ENCODE results near the gene OR5AN1. TPM values are rescaled to one million over a fixed set of nuclear protein-coding genes. Genes with fewer than 3 reads are reported as not detected.

The OR5AN1 gene
- total RNA-seq, 1 experiment from 2014 or later = not detected

- Histone ChIP-seq H3K9me3 (ENCODE audit: control insufficient read depth in 1 of 2, insufficient read depth in 1 of 2, low read depth in 1 of 2, low read length in 2 of 2) (peaks cover 0 to 4% of the 10 kb centered on the region in 2 experiments; a peak in 2 of 4 replicates), H3K9me2 (ENCODE audit: insufficient read depth) (no peaks in the 10 kb centered on the region), H3K4me3 (replicated peaks in 1 of 2; ENCODE audit: low read depth in 1 of 2, low read length in 2 of 2) (no peak overlapping the region), H3K27ac (ENCODE audit: low read depth, low read length) (no peak overlapping the region), H3K36me3 (ENCODE audit: control insufficient read depth in 1 of 2, insufficient read depth in 2 of 2, low read length in 2 of 2) (no peaks in the 10 kb centered on the region), H2AFZ (ENCODE audit: low read depth, low read length, poor library complexity, severe bottlenecking) (no peak overlapping the region), H3K9ac (ENCODE audit: low read length) (no peak overlapping the region), H4K20me1 (ENCODE audit: insufficient read depth) (no peaks in the 10 kb centered on the region), H3K4me1 (ENCODE audit: control insufficient read depth in 1 of 2, insufficient read depth in 2 of 2, low read length in 2 of 2) (no peaks in the 10 kb centered on the region), H3K79me2 (ENCODE audit: insufficient read depth, low read length) (no peaks in the 10 kb centered on the region), H3K4me2 (ENCODE audit: low read length) (no peak overlapping the region), H3K27me3 (ENCODE audit: insufficient read depth, low read length) (no peaks in the 10 kb centered on the region)
- BruUV-seq (replicated peaks) = no TSS peak
- TF ChIP-seq JUND (IDR thresholded peaks at IDR 0.05) = no peak
- POLR2A ChIA-PET = no interaction called here
- intact Hi-C loops (cut with micrococcal nuclease) = no loop called here
- CTCF ChIA-PET = no interaction called here
- ATAC-seq = no peak
- RAD21 ChIA-PET (ENCODE audit: low non-redundant PET in 1 of 2, low total read pairs in 2 of 2, uncharacterized antibody in 2 of 2, unreplicated experiment in 2 of 2) = no interaction called here
- no peak for DNase-seq (ENCODE audit: low read depth, low spot score)
These were observed 56.4 kb downstream of the OR5AN1 start for GRCh38 chr11:59415111-59415510.

DNA sequence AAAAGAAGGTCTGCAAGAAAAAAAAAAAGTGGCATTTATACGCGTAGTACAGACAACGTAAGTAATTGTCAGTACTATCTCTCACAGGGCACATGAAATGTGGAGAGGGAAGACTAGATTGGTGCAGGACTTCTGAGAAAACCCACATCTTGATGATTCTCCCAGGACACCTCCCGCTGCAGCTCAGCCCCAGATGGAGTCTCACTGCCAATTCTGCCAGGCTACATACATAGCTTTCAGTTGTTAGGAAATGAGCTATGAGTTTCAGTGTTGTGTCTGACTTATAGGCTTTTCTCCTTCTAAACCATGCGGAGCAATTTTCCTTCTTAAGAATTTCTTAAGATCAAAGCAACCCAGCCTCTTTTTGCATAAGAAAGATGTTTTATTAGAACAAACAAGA lies 57.9 kb downstream of the OR5AN1 start:
- ChIA-PET RAD21 (ENCODE audit: low non-redundant PET in 1 of 2, low total read pairs in 2 of 2, uncharacterized antibody in 2 of 2, unreplicated experiment in 2 of 2) (no interaction called here), CTCF (no interaction called here), POLR2A (no interaction called here)
- intact Hi-C loops (cut with micrococcal nuclease) = no loop called here
- no peaks in the 10 kb centered on the region for H3K9me2 ChIP-seq (ENCODE audit: insufficient read depth)
- H3K4me1 ChIP-seq (ENCODE audit: control insufficient read depth in 1 of 2, insufficient read depth in 2 of 2, low read length in 2 of 2) = no peaks in the 10 kb centered on the region
- no peaks in the 10 kb centered on the region for H3K36me3 ChIP-seq (ENCODE audit: control insufficient read depth in 1 of 2, insufficient read depth in 2 of 2, low read length in 2 of 2)
- no peak overlapping the region for H3K27ac ChIP-seq (ENCODE audit: low read depth, low read length)
- no peaks in the 10 kb centered on the region for H3K9me3 ChIP-seq (ENCODE audit: control insufficient read depth in 1 of 2, insufficient read depth in 1 of 2, low read depth in 1 of 2, low read length in 2 of 2)
- no peak for ATAC-seq
- H3K4me3 ChIP-seq (replicated peaks in 1 of 2; ENCODE audit: low read depth in 1 of 2, low read length in 2 of 2) = no peak overlapping the region
- no peaks in the 10 kb centered on the region for H3K79me2 ChIP-seq (ENCODE audit: insufficient read depth, low read length)
- H3K4me2 ChIP-seq (ENCODE audit: low read length) = no peak overlapping the region
- H3K9ac ChIP-seq (ENCODE audit: low read length) = no peak overlapping the region
- H3K27me3 ChIP-seq (ENCODE audit: insufficient read depth, low read length) = no peaks in the 10 kb centered on the region
- BruUV-seq (replicated peaks) = no TSS peak
- H4K20me1 ChIP-seq (ENCODE audit: insufficient read depth) = no peaks in the 10 kb centered on the region
- DNase-seq (ENCODE audit: low read depth, low spot score) = no peak
- no peak overlapping the region for H2AFZ ChIP-seq (ENCODE audit: low read depth, low read length, poor library complexity, severe bottlenecking)
- TF ChIP-seq ZBTB33 (IDR thresholded peaks at IDR 0.05; ENCODE audit: extremely low read depth, insufficient replicate concordance, low read length) (no peak), CBX3 (IDR thresholded peaks at IDR 0.05; ENCODE audit: low read depth) (no peak), REST (IDR thresholded peaks at IDR 0.05; ENCODE audit: low read depth) (no peak), SRF (IDR thresholded peaks at IDR 0.05; ENCODE audit: low read depth) (no peak), ZNF274 (IDR thresholded peaks at IDR 0.05; ENCODE audit: low read depth, low read length) (no peak), ELF1 (IDR thresholded peaks at IDR 0.05; ENCODE audit: borderline replicate concordance, low read depth) (no peak), TCF7L2 (IDR thresholded peaks at IDR 0.05; ENCODE audit: borderline replicate concordance, extremely low read depth, insufficient read depth, insufficient read length) (no peak), YY1 (IDR thresholded peaks at IDR 0.05; ENCODE audit: extremely low read depth, insufficient replicate concordance, low read depth, low read length) (no peak), POLR2A (IDR thresholded peaks at IDR 0.05; ENCODE audit: borderline replicate concordance, extremely low read depth, insufficient read depth, insufficient read length) (no peak), SIN3A (IDR thresholded peaks at IDR 0.05; ENCODE audit: low read depth) (no peak), EGR1 (IDR thresholded peaks at IDR 0.05; ENCODE audit: low read depth) (no peak), ZFX (IDR thresholded peaks at IDR 0.05) (no peak)
- TF ChIP-seq, protein P1, sequence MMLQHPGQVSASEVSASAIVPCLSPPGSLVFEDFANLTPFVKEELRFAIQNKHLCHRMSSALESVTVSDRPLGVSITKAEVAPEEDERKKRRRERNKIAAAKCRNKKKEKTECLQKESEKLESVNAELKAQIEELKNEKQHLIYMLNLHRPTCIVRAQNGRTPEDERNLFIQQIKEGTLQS (IDR thresholded peaks at IDR 0.05) = no peak
- TF ChIP-seq, protein P2, sequence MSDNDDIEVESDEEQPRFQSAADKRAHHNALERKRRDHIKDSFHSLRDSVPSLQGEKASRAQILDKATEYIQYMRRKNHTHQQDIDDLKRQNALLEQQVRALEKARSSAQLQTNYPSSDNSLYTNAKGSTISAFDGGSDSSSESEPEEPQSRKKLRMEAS (IDR thresholded peaks at IDR 0.05) = no peak
